Measurements from ENCODE around the gene XPO6.

Gene XPO6

DNA sequence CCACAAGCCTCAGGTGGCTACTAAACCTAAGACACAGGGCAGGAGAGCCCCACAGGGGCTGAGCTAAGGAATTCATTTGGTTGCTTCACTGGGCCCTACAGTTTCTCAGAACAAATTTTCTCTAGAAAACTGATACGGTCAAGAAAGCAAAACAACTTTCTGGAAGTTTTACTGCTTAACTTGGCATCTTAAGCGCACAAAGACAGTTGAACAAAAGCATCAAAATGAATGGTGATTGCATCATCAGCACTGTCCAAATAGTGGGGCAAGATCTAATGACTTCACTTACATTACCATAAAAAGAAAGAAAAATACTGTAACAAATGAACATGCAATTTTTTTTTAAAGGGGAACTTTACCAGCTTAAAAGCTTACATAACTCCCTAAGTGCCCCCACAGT is 47.6 kb downstream of the XPO6 start:
- TF ChIP-seq, protein P1, sequence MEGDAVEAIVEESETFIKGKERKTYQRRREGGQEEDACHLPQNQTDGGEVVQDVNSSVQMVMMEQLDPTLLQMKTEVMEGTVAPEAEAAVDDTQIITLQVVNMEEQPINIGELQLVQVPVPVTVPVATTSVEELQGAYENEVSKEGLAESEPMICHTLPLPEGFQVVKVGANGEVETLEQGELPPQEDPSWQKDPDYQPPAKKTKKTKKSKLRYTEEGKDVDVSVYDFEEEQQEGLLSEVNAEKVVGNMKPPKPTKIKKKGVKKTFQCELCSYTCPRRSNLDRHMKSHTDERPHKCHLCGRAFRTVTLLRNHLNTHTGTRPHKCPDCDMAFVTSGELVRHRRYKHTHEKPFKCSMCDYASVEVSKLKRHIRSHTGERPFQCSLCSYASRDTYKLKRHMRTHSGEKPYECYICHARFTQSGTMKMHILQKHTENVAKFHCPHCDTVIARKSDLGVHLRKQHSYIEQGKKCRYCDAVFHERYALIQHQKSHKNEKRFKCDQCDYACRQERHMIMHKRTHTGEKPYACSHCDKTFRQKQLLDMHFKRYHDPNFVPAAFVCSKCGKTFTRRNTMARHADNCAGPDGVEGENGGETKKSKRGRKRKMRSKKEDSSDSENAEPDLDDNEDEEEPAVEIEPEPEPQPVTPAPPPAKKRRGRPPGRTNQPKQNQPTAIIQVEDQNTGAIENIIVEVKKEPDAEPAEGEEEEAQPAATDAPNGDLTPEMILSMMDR (IDR thresholded peaks at IDR 0.05; ENCODE audit: extremely low read depth, missing control alignments) = no peak
- DNase-seq (ENCODE audit: low spot score) = no peak

GRCh38 chr16:28163699-28164098 is 48.1 kb downstream of the XPO6 start:
- TF ChIP-seq, protein P1 (IDR thresholded peaks at IDR 0.05; ENCODE audit: extremely low read depth, missing control alignments) = no peak

GRCh38 chr16:28162326-28162877 is 49.4 kb downstream of the XPO6 start:
- no peak for DNase-seq (ENCODE audit: low spot score)
- TF ChIP-seq, protein P1 (IDR thresholded peaks at IDR 0.05; ENCODE audit: extremely low read depth, missing control alignments) = no peak

More at GRCh38 chr16:28163699-28164098, 48.1 kb downstream of the XPO6 start:
- DNase-seq (ENCODE audit: low spot score) = no peak

DNA sequence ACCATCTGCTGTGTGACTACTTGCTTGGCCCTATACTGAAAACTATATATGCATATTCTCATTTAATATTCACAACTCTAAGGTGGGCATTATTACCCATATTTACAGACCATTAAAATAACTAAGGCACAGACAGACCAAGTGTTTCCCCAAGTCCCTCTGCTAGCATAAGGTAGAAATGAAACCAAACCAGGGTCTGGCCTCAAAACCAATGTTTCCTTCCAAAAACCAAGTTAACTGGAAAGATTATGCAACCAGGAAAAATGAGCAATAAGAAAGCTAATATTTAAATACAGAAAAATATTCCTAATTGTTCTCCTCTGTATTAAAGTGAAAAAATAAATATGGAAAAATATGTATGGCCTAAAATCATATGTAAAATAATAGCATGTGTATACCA is 50.1 kb downstream of the XPO6 start:
- TF ChIP-seq, protein P1 (IDR thresholded peaks at IDR 0.05; ENCODE audit: extremely low read depth, missing control alignments) = no peak
- no peak for DNase-seq (ENCODE audit: low spot score)

DNA sequence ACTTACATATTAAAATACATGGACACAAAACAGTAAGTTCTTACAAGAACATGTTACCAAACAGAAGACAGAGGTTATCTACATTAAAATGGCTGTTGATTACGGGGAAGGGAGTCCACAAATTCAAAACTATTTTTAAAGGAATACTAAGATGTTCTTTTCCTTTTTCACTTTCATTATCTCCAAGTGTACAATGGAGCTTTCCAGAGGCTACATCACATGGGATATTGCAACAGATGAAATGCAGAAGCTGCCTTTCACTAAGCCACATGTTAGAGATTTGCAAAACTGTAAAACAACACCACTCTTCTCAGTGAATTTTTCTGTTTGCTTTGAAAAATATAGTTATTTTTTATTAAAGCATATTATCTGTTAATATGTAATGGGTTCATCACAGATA is 53.6 kb downstream of the XPO6 start:
- no peak for DNase-seq (ENCODE audit: low spot score)
- TF ChIP-seq, protein P1 (IDR thresholded peaks at IDR 0.05; ENCODE audit: extremely low read depth, missing control alignments) = no peak

DNA sequence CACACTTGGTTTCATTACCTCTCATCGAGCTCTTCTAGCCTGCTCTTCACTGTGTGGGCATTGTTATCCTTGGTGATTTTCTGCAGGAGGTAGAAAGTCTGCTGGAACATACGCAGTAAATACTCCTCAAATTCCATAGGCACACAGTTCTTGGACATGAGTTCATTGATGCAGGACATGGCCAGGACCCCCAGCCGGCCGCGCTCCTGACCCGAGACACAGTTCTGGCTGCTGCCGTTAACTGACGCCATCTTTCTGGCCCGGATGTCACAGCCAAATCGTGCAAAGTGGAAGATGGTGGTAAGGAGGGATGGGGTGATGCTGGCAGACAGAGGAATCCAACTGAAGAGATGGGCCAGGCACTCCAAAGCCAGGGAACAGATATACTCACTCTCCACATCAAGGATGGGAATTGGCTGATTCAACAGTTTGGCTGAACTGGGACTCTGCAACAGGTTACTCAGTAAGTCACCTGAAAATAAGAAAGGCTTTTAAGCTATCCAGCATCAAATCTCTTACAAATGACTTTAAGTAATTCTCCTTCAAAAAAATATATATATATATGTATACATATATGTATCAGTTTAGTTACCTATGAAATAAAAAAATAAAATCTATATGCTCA is 55.6 kb downstream of the XPO6 start:
- DNase-seq (ENCODE audit: low spot score) = no peak
- TF ChIP-seq, protein P1 (IDR thresholded peaks at IDR 0.05; ENCODE audit: extremely low read depth, missing control alignments) = no peak

- TF ChIP-seq, protein P1 (IDR thresholded peaks at IDR 0.05; ENCODE audit: extremely low read depth, missing control alignments) = no peak
- DNase-seq (ENCODE audit: low spot score) = no peak
Measured at GRCh38 chr16:28155293-28155692, 56.5 kb downstream of the XPO6 start.

All from GM20000 (cell line).